ENCODE results near the gene LTV1.
A peak's percentile ranks its signal among the peaks of the same experiment; 100 is the strongest.
"Not testable (repeated sequence)": the region's sequence is repeated elsewhere in the genome, so short reads cannot be mapped to it uniquely, and the experiment has no call there.

LTV1 gene

GRCh38 chr6:143842902-143843676 lies at the start of gene LTV1:
TSS of gene LTV1 (plus strand) at chr6:143843338. CDS start at chr6:143843478, 140 bp downstream.
- peak; percentile 95 for DNase-seq (ENCODE audit: low spot score)

DNA sequence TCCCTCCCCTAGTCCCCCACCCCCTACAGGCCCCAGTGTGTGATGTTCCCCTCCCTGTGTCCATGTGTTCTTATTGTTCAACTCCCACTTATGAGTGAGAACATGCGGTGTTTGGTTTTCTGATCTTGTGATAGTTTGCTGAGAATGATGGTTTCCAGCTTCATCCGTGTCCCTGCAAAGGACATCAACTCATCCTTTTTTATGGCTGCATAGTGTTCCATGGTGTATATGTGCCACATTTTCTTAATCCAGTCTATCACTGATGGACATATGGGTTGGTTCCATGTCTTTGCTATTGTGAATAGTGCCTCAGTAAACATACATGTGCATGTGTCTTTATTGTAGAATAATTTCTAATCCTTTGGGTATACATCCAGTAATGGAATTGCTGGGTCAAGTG lies 46.6 kb upstream of the LTV1 start:
- not testable (repeated sequence) for DNase-seq (ENCODE audit: low spot score)

GRCh38 chr6:143798487-143798886 lies 44.7 kb upstream of the LTV1 start:
- not testable (repeated sequence) for DNase-seq (ENCODE audit: low spot score)

DNA sequence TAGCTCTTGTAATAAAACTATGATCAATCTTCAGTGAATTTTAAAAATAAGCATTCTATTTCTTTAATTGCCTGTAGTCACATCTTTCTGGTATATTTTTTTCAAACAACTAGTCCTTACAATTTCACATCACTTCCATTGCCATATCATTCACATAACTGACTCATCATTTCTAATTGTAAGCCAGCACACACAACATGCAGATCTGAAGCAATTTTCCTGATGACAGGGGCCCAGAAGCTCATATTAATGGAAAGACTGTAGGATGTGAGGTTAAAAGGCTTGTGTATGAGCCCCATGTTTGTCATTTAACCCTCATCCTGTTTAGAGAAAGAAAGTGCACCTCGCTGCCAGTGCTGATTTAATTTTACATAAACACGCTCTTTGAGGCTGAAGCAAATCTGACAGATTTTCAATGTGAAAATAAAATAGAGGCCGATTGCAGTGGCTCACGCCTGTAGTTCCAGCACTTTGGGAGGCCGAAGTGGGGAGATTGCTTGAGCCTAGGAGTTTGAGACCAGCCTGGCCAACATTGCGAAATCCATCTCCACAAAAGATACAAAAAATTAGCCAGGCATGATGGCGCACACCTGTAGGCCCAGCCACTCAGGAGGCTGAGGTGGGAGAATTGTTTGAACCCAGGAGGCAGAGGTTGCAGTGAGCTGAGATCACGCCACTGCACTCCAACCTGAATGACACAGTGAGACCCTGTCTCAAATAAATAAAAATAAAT lies 40.1 kb upstream of the LTV1 start:
- DNase-seq (ENCODE audit: low spot score), result no peak

DNA sequence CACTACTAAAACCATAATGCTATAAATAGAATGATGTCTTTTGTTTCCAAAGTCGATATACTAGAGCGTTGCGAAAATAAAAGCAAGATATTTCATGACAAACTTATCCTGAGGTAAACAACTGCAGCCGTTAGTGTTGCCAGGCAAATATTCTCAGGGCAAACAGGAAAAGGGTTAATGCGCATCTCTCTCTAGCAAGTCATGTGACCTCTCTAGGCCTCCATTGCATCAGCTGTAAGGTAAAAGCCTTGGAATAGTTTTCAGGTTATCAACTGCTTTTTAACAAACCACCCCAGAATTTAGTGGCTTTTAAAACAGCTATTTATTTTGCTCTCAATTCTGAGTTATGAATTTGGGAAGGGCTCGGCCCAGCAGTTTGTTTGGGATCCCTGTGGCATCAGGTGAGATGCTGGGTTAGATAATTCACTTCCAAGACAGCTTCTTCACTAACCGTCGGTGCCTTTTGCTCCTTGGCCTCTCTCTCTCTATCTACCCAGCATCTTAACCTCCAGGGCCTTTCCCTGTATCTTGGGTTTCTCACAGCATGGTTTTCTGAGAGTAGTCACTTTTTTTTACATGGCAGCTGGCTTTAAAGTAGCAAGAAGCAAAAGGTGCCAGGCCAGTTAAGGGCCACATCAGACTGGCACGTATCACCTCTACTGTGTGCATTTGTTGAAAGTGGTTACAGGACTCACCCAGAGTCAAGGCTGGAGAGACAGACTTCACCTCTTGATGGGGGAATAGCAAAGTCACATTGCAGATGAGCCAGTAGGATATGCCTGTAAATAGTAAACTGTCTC lies 39.2 kb upstream of the LTV1 start:
- no peak for DNase-seq (ENCODE audit: low spot score)

GRCh38 chr6:143804835-143805239 lies 38.3 kb upstream of the LTV1 start:
- no peak for DNase-seq (ENCODE audit: low spot score)

GRCh38 chr6:143806282-143807102 lies 36.6 kb upstream of the LTV1 start:
- no peak for DNase-seq (ENCODE audit: low spot score)

GRCh38 chr6:143807103-143807772 lies 35.9 kb upstream of the LTV1 start:
- DNase-seq (ENCODE audit: low spot score), result no peak

DNA sequence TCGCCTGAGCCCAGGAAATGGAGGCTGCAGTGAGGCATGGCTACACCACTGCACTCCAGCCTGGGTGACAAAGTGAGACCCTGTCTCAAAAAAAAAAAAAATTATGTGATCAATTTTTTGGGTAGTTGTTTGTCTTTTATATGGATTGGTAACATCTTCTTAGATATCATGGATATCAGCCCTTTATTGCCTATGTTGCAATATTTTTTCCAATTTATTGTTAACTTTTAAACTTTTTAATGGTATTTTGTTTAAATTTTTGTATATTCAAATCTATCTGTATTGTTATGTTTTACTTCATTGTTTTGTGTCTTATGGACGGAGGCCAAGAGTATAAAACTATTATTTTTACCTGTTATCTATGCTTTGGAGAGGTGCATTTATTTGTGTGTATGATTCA lies 32.4 kb upstream of the LTV1 start:
- no peak for DNase-seq (ENCODE audit: low spot score)

- no peak for DNase-seq (ENCODE audit: low spot score)
Observed at GRCh38 chr6:143811501-143812157, 31.5 kb upstream of the LTV1 start.

DNA sequence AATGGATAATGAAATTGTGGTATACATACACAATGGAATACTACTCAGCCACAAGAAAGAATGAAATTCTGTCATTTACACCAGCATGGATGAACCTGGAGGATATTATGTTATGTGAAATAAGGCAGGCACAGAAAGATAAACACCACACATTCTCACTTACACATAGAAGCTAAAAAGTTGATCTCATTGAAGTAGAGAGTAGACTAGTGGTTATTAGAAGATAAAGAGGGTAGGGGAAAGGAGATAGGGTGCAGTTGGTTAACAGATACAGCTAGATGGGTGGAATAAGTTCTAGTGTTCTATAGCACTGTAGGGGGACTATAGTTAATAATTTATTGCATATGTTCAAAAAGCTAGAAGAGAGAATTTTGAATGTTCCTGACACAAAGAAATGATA lies 25.5 kb upstream of the LTV1 start:
- no peak for DNase-seq (ENCODE audit: low spot score)

- no peak for DNase-seq (ENCODE audit: low spot score)
Observed at GRCh38 chr6:143821359-143821758, 21.8 kb upstream of the LTV1 start.

DNA sequence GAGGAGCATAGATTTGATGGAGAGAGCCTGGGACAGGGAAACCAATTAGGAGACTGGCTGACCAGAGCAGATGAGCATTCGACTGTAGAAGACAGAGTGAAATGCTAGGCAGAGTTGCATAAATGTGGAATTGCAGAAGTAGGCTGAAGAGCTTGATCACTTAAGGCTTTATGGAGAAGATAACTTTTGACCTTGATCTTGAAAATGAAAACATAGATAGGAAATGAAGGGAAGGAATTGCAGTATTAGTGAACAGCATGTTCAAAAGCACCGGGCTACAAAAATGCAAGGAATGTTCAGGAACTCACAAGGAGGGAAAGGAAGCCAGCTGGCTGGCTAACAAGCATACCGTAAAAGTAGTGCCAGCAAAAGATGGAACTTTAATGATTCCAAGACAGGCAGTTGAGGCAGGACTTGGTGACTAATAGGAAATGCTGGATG lies 20.5 kb upstream of the LTV1 start:
- no peak for DNase-seq (ENCODE audit: low spot score)

- DNase-seq (ENCODE audit: low spot score), result no peak
Observed at GRCh38 chr6:143823548-143823947, 19.6 kb upstream of the LTV1 start.

- no peak for DNase-seq (ENCODE audit: low spot score)
Observed at GRCh38 chr6:143828572-143828971, 14.6 kb upstream of the LTV1 start.

DNA sequence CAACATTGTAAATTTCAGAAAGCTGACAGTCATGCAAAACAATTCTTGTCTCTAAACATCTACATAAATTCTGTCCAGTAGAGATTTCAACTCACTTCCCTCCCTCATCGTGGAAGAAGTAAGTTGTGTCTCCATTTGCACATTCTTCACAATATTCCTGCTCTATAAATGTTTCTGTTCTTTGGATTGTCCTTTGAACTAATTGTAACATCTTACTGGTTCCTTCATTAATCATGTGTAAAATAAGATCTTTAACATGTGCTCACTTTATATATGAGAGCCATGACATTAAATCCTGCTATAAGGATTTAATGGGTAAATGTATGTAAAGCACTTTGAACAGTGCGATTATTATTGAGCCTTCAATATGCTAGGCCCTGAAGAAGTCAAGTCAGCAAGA lies 7.0 kb upstream of the LTV1 start:
- DNase-seq (ENCODE audit: low spot score), result no peak

DNA sequence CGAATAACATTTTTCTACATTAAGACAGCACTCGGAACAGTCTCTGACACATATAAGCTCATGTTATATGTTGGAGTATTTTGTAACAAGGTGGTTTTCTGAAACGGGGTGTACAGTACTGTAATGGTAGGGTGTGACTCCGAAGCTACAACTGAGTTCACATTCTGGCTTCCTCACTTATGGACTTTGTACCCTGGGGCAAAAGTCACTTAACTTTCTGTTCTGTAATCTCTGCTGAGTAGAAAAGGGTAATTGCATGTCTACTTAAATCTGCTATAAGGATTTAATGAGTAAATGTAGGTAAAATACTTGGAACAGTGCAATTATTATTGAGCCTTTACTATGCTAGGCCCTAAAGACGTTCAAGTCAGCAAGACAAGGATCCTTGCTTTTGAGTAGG lies 4.7 kb upstream of the LTV1 start:
- peak; percentile 79 for DNase-seq (ENCODE audit: low spot score)

DNA sequence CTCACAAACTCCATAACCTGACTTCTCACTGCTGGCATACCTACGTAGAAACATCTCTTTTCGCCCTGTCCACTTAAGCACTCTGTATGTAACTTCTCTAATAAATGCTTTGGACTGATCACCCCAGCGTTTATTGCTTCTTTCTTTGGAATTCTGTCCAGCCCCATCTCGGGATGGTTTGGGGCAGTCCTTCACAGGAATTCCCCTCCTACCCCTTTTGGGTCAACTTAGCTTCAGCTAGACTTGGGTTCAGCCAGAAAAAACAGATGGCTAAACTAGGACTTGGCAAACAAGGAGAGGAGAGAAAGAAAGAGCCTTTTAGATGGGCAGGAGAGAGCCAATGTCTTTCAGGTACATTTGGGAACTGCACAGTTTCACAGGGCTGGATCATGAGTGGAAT lies 3.9 kb upstream of the LTV1 start:
- no peak for DNase-seq (ENCODE audit: low spot score)

GRCh38 chr6:143840595-143841265 lies 2.4 kb upstream of the LTV1 start:
- no peak for DNase-seq (ENCODE audit: low spot score)

- DNase-seq (ENCODE audit: low spot score), result no peak
Observed at GRCh38 chr6:143842461-143842901, 657 bp upstream of the LTV1 start.

All from LoVo (cell line).